ENCODE results near the gene NR1I3.

The NR1I3 gene

DNA sequence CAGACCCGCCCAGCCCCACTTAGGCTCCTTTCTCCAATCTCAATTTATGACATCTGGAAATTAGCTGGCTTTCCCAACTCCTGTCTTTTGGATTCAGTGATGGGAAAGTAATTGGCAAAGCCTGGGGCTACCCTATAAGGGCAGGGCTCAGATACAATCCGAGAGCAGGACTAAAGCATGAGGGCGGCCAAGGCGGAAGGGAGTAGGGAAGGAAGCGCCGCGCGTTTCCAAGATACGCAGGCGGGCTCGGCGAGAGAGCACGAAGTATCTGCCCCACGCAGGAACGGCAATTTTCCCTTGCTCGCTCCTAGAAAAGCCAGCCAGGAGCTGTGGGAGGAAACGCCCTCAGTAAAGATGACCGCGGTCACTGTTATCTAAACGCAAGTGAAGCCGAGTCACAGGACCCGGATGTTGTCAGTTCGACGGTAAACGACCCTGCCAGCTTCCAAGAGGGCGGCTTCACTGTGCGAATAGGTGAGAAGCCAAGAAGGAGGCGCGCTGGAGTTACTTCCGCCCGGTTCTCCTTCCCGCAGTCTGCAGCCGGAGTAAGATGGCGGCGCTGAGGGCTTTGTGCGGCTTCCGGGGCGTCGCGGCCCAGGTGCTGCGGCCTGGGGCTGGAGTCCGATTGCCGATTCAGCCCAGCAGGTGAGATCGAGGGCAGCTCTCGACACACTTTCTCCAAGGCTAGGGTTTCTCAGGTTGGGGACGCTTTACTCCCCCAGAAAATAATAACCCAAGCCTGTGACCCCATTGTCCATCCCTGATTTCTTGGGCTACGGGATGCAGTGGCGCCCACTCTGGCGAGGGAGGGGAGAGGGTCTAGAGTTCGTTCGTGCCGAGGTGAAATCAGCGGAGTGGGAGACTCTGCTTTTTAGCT is 35.9 kb downstream of the NR1I3 start, which contains the start of gene NDUFS2:
TSS of gene NDUFS2 (plus strand) at position 532 of the 877 bp plus-strand sequence. CDS start at position 551, 19 bp downstream.
- TF ChIP-seq, protein P1, sequence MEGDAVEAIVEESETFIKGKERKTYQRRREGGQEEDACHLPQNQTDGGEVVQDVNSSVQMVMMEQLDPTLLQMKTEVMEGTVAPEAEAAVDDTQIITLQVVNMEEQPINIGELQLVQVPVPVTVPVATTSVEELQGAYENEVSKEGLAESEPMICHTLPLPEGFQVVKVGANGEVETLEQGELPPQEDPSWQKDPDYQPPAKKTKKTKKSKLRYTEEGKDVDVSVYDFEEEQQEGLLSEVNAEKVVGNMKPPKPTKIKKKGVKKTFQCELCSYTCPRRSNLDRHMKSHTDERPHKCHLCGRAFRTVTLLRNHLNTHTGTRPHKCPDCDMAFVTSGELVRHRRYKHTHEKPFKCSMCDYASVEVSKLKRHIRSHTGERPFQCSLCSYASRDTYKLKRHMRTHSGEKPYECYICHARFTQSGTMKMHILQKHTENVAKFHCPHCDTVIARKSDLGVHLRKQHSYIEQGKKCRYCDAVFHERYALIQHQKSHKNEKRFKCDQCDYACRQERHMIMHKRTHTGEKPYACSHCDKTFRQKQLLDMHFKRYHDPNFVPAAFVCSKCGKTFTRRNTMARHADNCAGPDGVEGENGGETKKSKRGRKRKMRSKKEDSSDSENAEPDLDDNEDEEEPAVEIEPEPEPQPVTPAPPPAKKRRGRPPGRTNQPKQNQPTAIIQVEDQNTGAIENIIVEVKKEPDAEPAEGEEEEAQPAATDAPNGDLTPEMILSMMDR (IDR thresholded peaks at IDR 0.05; ENCODE audit: low read length, missing control alignments) = peak; percentile 12
- peak; percentile 100 for DNase-seq (ENCODE audit: low read depth)

DNA sequence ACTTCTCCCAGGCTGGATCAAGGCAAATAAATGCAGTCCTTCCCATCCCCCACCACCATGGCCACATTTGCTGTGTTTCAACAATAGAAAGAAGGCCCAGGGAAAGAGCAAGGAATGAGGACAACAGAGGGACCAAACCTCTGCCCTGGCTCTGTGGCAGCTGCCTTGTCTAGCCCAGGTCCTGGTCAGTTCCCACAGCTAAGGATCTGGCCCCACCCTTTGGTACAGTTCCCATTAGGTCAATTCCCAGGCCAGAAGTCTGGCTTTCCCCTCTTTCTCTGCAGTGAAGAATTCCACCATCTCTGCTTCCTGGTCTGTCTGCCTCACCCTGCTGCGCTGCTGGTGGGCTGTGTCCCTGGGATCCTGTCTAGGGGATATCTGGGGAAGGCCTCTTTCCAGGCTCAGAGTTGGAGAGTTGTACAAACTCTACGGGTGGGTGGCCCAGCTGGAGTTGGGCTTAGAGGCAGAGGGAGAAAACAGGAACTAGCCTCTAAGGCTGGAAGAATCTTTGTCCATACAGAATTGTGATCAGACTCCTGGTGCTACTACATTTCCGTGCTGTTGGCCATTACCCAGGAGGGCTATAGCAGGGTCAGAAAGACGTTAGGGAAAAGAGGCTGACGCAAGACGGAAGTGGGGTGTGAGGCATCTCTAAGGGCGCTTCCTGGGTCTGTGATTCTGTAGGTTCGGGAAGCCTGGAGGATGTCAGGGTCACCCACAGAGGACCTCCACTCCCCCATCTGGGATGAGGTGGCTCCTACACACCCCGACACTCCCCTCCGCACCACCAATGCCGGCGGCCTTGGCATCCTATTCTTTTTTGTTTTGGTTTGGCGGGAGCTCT is 36.8 kb downstream of the NR1I3 start:
- DNase-seq (ENCODE audit: low read depth) = peak; percentile 97
- TF ChIP-seq, protein P1 (IDR thresholded peaks at IDR 0.05; ENCODE audit: low read length, missing control alignments) = no peak
- peak overlapping the region; percentile 81 for H3K4me3 ChIP-seq (replicated peaks; ENCODE audit: low read depth, low read length)

More for the DNA sequence above, 35.9 kb downstream of the NR1I3 start, which contains the start of gene NDUFS2:
- peak within 1 kb of the TSS; percentile 81 for H3K4me3 ChIP-seq (replicated peaks; ENCODE audit: low read depth, low read length)

DNA sequence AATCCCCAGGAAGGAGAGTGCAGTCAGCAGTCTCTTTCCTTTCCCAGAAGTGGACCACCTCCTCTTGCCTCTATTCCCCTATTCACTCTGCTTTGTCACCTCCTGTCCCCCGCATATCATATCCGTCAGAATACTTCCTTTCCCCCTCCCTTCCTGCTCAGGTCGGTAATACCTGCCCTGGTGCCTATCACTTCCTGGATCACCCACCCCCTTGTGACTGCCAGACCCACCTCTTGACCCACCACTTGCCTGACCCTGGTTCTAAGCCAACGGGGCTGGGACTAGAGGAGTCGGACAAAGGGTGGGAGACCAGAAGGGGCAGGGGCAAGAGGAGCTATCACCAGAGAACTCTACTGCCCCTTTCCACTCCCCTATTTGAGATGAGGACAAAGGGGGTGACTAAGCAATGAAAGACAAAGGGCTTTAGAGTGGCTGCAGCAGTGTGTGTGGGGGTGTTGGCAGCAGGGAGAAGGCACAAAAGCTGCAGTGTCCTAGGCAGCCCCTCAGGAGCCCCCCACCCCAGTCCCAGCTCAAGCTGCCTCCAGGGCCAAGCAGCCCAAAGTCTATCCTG is 37.5 kb downstream of the NR1I3 start:
- H3K4me3 ChIP-seq (replicated peaks; ENCODE audit: low read depth, low read length) = no peak overlapping the region
- TF ChIP-seq, protein P1 (IDR thresholded peaks at IDR 0.05; ENCODE audit: low read length, missing control alignments) = no peak
- peak; percentile 40 for DNase-seq (ENCODE audit: low read depth)

DNA sequence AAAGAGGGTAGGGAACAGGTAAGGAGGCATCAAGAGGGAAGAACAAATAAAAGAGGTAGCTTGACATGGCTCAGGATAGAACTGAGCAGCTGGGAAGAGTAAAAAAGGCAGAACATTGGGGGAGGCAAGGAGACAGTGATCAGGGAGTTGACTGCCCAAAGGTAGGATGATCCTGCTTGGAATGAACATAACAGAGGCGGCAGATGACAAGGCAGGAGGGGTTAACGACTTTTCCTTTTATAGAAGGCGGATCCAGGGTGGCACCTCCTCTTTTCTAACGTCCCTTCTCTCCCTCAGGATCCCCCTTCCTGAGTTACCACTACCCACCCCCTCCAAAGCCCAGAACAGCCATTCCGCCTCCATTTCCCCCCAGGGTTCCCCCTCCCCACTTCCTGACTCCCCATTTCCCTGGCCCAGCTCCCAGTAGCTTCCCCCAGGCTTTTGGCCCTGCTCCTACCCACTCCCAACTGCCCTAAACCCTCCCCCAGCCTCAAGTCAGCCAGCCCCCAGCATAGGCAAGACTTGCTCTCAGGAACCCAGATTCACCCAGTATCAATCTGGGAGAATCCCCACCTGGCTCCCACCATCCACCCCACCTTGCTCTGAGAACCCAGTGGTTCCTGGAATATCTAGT is 38.4 kb downstream of the NR1I3 start:
- peak overlapping the region; percentile 65 for H3K4me3 ChIP-seq (replicated peaks; ENCODE audit: low read depth, low read length)
- peak; percentile 50 for DNase-seq (ENCODE audit: low read depth)
- TF ChIP-seq, protein P1 (IDR thresholded peaks at IDR 0.05; ENCODE audit: low read length, missing control alignments) = no peak

DNA sequence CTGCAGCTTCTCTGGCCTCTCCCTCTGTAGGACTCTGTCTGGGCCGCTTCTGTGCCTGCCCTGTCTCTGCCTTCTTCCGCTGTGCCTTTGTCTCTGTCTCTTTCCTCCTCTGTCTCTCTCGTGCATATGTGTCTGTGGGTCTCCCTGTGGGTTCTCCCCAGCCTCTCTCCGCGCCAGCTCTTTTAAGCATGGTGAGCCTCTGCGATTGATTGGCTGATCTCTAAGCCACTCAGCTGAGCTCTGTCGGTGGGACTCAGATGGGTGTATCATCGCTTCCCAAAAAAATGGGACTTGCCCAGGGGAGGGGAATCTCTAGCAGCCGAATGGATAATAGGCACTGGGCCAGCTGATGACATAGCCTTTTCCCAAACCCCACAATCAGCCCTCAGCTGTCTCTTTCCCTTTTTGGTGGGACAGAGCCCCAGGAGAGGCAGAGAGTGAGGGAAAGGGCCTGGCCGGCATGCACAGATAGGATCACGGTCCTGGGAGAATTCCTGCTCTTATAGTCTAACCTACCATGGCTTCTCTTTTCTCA is 39.0 kb downstream of the NR1I3 start, which contains the start of gene ADAMTS4:
TSS of gene ADAMTS4 (minus strand) at position 158 of the 535 bp plus-strand sequence. CDS start 427 bp downstream, outside the sequence.
- H3K4me3 ChIP-seq (replicated peaks; ENCODE audit: low read depth, low read length) = peak within 1 kb of the TSS; percentile 65
- TF ChIP-seq, protein P1 (IDR thresholded peaks at IDR 0.05; ENCODE audit: low read length, missing control alignments) = no peak
- DNase-seq (ENCODE audit: low read depth) = peak; percentile 94

Data from fibroblast of pulmonary artery (primary cell).